ENCODE results near the gene PLA2G4E.

- TF ChIP-seq POLR2A (IDR thresholded peaks at IDR 0.05) (no peak), CTCF (IDR thresholded peaks at IDR 0.05) (no peak)
These were observed 12.5 kb upstream of the PLA2G4E start for GRCh38 chr15:42033214-42033873.
